Breast epithelium (tissue), 3 donors: Measurements from ENCODE around the gene CCDC183.

ENCODE experiments used
- CTCF ChIP-seq, 3 donors: fragments of 450-650 bp; IDR thresholded peaks; one replicate each; pipeline ENCODE4 v1.5.1; 2016 to 2017; ENCODE audit warnings: antibody characterized with exemption in 3 of 3, mild to moderate bottlenecking in 3 of 3, moderate library complexity in 3 of 3
- POLR2A ChIP-seq: fragments of 450-650 bp; IDR thresholded peaks from one replicate; pipeline ENCODE4 v1.6.1; 2016; ENCODE audit warnings: antibody characterized with exemption, mild to moderate bottlenecking, moderate library complexity
- POLR2AphosphoS5 ChIP-seq, 3 donors: sonication (generic); formaldehyde crosslinking; IDR thresholded peaks; one replicate each; pipeline ENCODE4 v1.6.1; 2017; ENCODE audit warnings: antibody characterized with exemption in 3 of 3

- TF ChIP-seq POLR2AphosphoS5 (IDR thresholded peaks at IDR 0.05) (no peak), CTCF (IDR thresholded peaks at IDR 0.05) (no peak), POLR2A (no peak)
These were observed 25.1 kb downstream of the CCDC183 start for GRCh38 chr9:136820971-136821825.
